ENCODE results near the gene OR1D2.
"Not testable (repeated sequence)": the region's sequence is repeated elsewhere in the genome, so short reads cannot be mapped to it uniquely, and the experiment has no call there.

The OR1D2 gene

GRCh38 chr17:3104322-3104721, at the start of gene OR1D2:
OR1D2 (minus strand) TSS chr17:3104422; CDS start chr17:3092996, 11,426 bp downstream.
- no peak for DNase-seq (ENCODE audit: low read depth in 1 of 2, low spot score in 1 of 2)

- DNase-seq (ENCODE audit: low read depth in 1 of 2, low spot score in 1 of 2) = not testable (repeated sequence)
Observed at GRCh38 chr17:3137494-3137893, 33.3 kb upstream of the OR1D2 start.

- DNase-seq (ENCODE audit: low read depth in 1 of 2, low spot score in 1 of 2) = no peak
Observed at GRCh38 chr17:3127451-3127850, 23.2 kb upstream of the OR1D2 start, which contains the start of gene OR1G1. OR1G1 (minus strand) TSS chr17:3127551; CDS start chr17:3127551, 0 bp downstream.

- DNase-seq (ENCODE audit: low read depth in 1 of 2, low spot score in 1 of 2) = not testable (repeated sequence)
Observed at GRCh38 chr17:3073850-3074249, 30.4 kb downstream of the OR1D2 start.

GRCh38 chr17:3065192-3065591, 39.0 kb downstream of the OR1D2 start:
- not testable (repeated sequence) for DNase-seq (ENCODE audit: low read depth in 1 of 2, low spot score in 1 of 2)

GRCh38 chr17:3063507-3063906, 40.7 kb downstream of the OR1D2 start, which contains the start of gene OR1D5:
OR1D5 (minus strand) TSS chr17:3063607; CDS start chr17:3063607, 0 bp downstream.
- DNase-seq (ENCODE audit: low read depth in 1 of 2, low spot score in 1 of 2) = not testable (repeated sequence)

- not testable (repeated sequence) for DNase-seq (ENCODE audit: low read depth in 1 of 2, low spot score in 1 of 2)
Observed at GRCh38 chr17:3062824-3063377, 41.3 kb downstream of the OR1D2 start.

- not testable (repeated sequence) for DNase-seq (ENCODE audit: low read depth in 1 of 2, low spot score in 1 of 2)
Observed at GRCh38 chr17:3054868-3055267, 49.4 kb downstream of the OR1D2 start.

- DNase-seq (ENCODE audit: low read depth in 1 of 2, low spot score in 1 of 2) = no peak
Observed at GRCh38 chr17:3049705-3050295, 54.4 kb downstream of the OR1D2 start.

- peak; percentile 86 to 87 for DNase-seq (ENCODE audit: low read depth in 1 of 2, low spot score in 1 of 2)
Observed at GRCh38 chr17:3048727-3049471, 55.3 kb downstream of the OR1D2 start.

- DNase-seq (ENCODE audit: low read depth in 1 of 2, low spot score in 1 of 2) = no peak
Observed at GRCh38 chr17:3046753-3047152, 57.5 kb downstream of the OR1D2 start.

GRCh38 chr17:3043737-3044365, 60.4 kb downstream of the OR1D2 start:
- no peak for DNase-seq (ENCODE audit: low read depth in 1 of 2, low spot score in 1 of 2)

GRCh38 chr17:3040882-3041281, 63.3 kb downstream of the OR1D2 start:
- no peak for DNase-seq (ENCODE audit: low read depth in 1 of 2, low spot score in 1 of 2)

GRCh38 chr17:3039736-3040135, 64.5 kb downstream of the OR1D2 start:
- no peak for DNase-seq (ENCODE audit: low read depth in 1 of 2, low spot score in 1 of 2)

GRCh38 chr17:3038941-3039340, 65.3 kb downstream of the OR1D2 start:
- DNase-seq (ENCODE audit: low read depth in 1 of 2, low spot score in 1 of 2) = no peak

All from stimulated activated CD4-positive, alpha-beta T cell treated with anti-CD3 and anti-CD28 coated beads, Interleukin-15, amount 100 ng/mL, for 1 hour (primary cell).